Transverse colon (tissue), 4 donors: ENCODE data around the gene CTDNEP1. TPM values are rescaled to one million over a fixed set of nuclear protein-coding genes. Genes with fewer than 3 reads are reported as not detected.
A peak's percentile ranks its signal among the peaks of the same experiment; 100 is the strongest.

Experiments used
- DNase-seq: peaks from one replicate; pipeline ENCODE4 v3.0.0-alpha.2; 2019
- H3K27ac ChIP-seq, 4 donors: fragments of 200-600 bp; sonication (generic); 2 replicates each; pipeline ENCODE4 v1.5.1; 2016 to 2018; ENCODE audit warnings: inconsistent platforms in 4 of 4
- H3K27me3 ChIP-seq: fragments of 200-600 bp; sonication (generic); 2 replicates; pipeline ENCODE4 v1.5.1; 2017; ENCODE audit warnings: inconsistent platforms
- H3K36me3 ChIP-seq, 4 donors: fragments of 200-600 bp; sonication (generic); 2 replicates each; pipeline ENCODE4 v1.5.1; 2017 to 2019; ENCODE audit warnings: inconsistent platforms in 4 of 4
- H3K4me1 ChIP-seq, 4 donors: fragments of 200-600 bp; sonication (generic); 2 replicates each; pipeline ENCODE4 v1.5.1; 2017 to 2020; ENCODE audit warnings: inconsistent platforms in 4 of 4
- H3K4me3 ChIP-seq, 4 donors: fragments of 200-600 bp; sonication (generic); 1 replicate in 1 of 4; 2 replicates in 3 of 4; pipeline versions ENCODE4 v1.5.1 to v1.6.1; 2017 to 2019; ENCODE audit warnings: inconsistent platforms in 4 of 4
- H3K9me3 ChIP-seq, 2 donors: fragments of 200-600 bp; sonication (generic); 2 replicates each; pipeline ENCODE4 v1.5.1; 2017 to 2019; ENCODE audit warnings: inconsistent platforms in 2 of 2
- EP300 ChIP-seq: sonication (generic); formaldehyde crosslinking; IDR thresholded peaks from one replicate; pipeline ENCODE4 v1.6.1; 2017; ENCODE audit warnings: antibody characterized with exemption, low read depth
- POLR2A ChIP-seq: fragments of 450-650 bp; IDR thresholded peaks from one replicate; pipeline ENCODE4 v1.6.1; 2016; ENCODE audit warnings: antibody characterized with exemption, mild to moderate bottlenecking, moderate library complexity
- POLR2AphosphoS5 ChIP-seq, 3 donors: sonication (generic); formaldehyde crosslinking; IDR thresholded peaks; one replicate each; pipeline ENCODE4 v1.6.1; 2016; ENCODE audit warnings: antibody characterized with exemption in 3 of 3
- WGBS, 2 donors: methylation state at CpG; one replicate each; pipeline ENCODE4 v1.1.5; 2018; ENCODE audit warnings: low coverage in 1 of 2; 5-methylcytosine and 5-hydroxymethylcytosine counted together
- in situ Hi-C, 4 donors: fragments of 200-750 bp; cut with MboI; loops; one replicate each; pipeline versions ENCODE4 v1.15.0 to v1.15.1; 2017; ENCODE audit warnings: low sequenced_read_pairs in 3 of 4, low pct_ligation_motif_present in 1 of 4, low pct_unique_long_range_greater_than_20kb in 1 of 4
- intact Hi-C: fragments of 100-400 bp; cut with DNase I; formaldehyde crosslinking; loops from one replicate; pipeline ENCODE4 v1.15.1; 2023; ENCODE audit warnings: low total_unique reads
- total RNA-seq, 4 donors: library from RNA; depleted of rRNA; stranded (reverse); fragments of >200 nt; gene quantifications; one replicate each; pipeline ENCODE4 v1.1.0, GENCODE V29; 2016
- TF ChIP-seq, protein P1 (sequence below), 5 experiments: fragments of 200-600 bp in 3 of 5; fragments of 450-650 bp in 2 of 5; sonication (generic) in 3 of 5; IDR thresholded peaks; 1 replicate in 2 of 5; 2 replicates in 3 of 5; pipeline ENCODE4 v1.5.1; 2016 to 2017; ENCODE audit warnings: antibody characterized with exemption in 5 of 5, inconsistent platforms in 3 of 5, mild to moderate bottlenecking in 2 of 5, moderate library complexity in 1 of 5

The CTDNEP1 gene
- total RNA-seq, 4 donors from 2014 or later = 52.3 to 113 (median 60.4) TPM

DNA sequence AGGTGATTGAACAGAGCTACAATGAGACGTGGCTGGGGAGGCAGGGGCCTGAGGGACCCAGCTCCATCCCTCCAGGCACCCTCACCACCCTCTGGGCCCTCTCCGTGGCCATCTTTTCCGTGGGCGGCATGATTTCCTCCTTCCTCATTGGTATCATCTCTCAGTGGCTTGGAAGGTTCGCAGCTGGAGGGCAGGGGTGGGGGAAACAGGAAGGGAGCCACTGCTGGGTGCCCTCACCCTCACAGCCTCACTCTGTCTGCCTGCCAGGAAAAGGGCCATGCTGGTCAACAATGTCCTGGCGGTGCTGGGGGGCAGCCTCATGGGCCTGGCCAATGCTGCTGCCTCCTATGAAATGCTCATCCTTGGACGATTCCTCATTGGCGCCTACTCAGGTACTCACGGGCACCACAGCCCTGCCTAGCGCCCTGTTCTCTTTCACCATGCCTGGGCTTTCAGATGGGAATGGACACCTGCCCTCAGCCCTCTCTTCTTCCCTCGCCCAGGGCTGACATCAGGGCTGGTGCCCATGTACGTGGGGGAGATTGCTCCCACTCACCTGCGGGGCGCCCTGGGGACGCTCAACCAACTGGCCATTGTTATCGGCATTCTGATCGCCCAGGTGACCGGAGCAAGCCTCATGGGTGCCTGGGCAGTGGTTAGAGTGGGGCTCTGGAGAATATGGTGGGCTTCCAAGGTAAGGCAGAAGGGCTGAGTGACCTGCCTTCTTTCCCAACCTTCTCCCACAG is 32.1 kb upstream of the CTDNEP1 start:
- intact Hi-C loops = no loop called here
- Histone ChIP-seq H3K27ac (peak overlapping the region; percentile 84 to 89 (median 86)), H3K9me3 (no peaks in the 10 kb centered on the region), H3K4me3 (no peak overlapping the region), H3K4me1 (peaks cover 12 to 42% (median 33%) of the 10 kb centered on the region in 4 donors), H3K36me3 (no peaks in the 10 kb centered on the region), H3K27me3 (no peaks in the 10 kb centered on the region)
- in situ Hi-C loops = loop anchor here in 2 of 4 donors (25.0 kb wide), 1 partner anchor 246 kb away; the partner anchor contains the start of genes SLC16A11 (in 2 of the 2) and SLC16A13 (in 2 of the 2)
- WGBS, 2 donors = 81 to 100% methylated on average over 1 to 18 of the region's 18 CpGs
- no peak for TF ChIP-seq EP300
- TF ChIP-seq POLR2AphosphoS5 (IDR thresholded peaks at IDR 0.05) = no peak
- TF ChIP-seq POLR2A = no peak
- TF ChIP-seq, protein P1, sequence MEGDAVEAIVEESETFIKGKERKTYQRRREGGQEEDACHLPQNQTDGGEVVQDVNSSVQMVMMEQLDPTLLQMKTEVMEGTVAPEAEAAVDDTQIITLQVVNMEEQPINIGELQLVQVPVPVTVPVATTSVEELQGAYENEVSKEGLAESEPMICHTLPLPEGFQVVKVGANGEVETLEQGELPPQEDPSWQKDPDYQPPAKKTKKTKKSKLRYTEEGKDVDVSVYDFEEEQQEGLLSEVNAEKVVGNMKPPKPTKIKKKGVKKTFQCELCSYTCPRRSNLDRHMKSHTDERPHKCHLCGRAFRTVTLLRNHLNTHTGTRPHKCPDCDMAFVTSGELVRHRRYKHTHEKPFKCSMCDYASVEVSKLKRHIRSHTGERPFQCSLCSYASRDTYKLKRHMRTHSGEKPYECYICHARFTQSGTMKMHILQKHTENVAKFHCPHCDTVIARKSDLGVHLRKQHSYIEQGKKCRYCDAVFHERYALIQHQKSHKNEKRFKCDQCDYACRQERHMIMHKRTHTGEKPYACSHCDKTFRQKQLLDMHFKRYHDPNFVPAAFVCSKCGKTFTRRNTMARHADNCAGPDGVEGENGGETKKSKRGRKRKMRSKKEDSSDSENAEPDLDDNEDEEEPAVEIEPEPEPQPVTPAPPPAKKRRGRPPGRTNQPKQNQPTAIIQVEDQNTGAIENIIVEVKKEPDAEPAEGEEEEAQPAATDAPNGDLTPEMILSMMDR (IDR thresholded peaks at IDR 0.05) = no peak
- DNase-seq = no peak

DNA sequence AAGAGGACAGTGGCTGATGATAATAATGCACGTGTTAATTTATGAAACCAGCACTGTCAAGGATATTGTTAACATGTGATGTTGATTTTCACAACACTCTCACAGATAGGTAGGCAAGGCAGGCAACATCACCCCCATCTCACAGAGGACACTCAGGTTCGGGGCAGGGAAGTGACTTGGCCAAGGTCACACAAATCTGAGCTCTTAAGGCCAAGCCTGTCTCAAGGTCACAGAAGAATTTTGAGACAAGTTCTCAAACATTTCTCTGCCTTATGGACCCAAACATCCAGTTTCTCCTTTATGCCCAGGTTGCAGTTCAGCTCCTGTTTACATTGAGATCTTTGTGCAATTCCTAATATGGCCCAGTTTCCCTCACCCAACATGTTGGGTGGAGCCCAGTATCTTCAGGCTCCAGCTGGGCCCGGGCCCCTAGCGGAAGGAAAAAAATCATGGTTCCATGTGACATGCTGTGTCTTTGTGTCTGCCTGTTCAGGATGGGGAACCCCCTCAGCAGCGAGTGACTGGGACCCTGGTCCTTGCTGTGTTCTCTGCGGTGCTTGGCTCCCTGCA is 31.3 kb upstream of the CTDNEP1 start:
- WGBS, 2 donors = 20 to 52% methylated on average over 1 to 6 of the region's 6 CpGs
- Histone ChIP-seq H3K4me3 (peak overlapping the region in 3 of 4 donors; percentile 43 to 71 (median 54)), H3K27me3 (no peaks in the 10 kb centered on the region), H3K36me3 (no peaks in the 10 kb centered on the region), H3K27ac (peak overlapping the region; percentile 84 to 89 (median 86)), H3K4me1 (peaks cover 12 to 42% (median 33%) of the 10 kb centered on the region in 4 donors), H3K9me3 (no peaks in the 10 kb centered on the region)
- intact Hi-C loops = no loop called here
- in situ Hi-C loops = loop anchor here in 2 of 4 donors (25.0 kb wide), 1 partner anchor 246 kb away; the partner anchor contains the start of genes SLC16A11 (in 2 of the 2) and SLC16A13 (in 2 of the 2)
- DNase-seq = no peak
- TF ChIP-seq, protein P1 (IDR thresholded peaks at IDR 0.05) = peak in 3 of 5 experiments; percentile 7 to 48 (median 33)
- TF ChIP-seq POLR2AphosphoS5 (IDR thresholded peaks at IDR 0.05) = no peak
- TF ChIP-seq POLR2A = no peak

DNA sequence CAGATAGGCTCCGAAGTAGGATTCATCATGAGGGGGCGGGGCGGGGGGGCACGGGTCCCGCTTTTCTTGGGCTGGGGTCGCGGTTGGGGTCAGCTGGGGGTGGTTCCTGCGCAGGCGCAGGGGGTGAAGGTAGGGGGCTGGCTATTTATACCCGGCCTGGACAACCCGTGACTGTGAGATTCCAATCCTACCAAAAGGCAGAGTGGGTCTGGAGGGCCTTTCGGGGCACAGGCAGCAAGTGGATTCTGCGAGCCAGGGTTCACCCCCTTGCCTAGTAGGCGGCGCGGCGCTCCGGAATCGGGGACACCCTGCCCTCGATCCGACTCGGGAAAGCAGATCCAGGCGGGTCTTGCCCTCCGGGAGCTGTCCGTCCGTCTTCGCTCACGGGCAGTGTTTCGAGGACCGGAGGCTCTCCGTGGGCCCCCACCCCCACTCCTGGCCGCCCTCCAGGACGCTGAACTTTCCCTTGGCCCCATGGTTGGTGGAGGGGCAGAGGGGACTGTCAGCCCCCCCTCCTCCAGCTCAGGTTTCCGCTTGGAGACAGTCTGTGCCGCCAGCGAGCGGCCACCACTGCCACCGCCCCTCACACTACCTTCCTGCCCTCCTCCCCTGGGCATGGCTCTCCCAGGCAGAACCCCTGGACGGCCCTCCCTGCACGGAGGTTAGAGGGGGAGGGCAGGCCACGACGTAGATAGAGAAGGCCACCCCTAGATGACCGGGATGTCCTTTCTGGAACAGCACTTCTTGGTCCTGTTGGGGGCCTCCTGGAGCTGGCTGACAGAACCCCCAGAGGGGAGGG is 30.6 kb upstream of the CTDNEP1 start:
- H3K4me3 ChIP-seq = peak overlapping the region; percentile 41 to 71 (median 48)
- no peak for DNase-seq
- no peaks in the 10 kb centered on the region for H3K9me3 ChIP-seq
- in situ Hi-C loops (loop anchor here in 2 of 4 donors (25.0 kb wide), 1 partner anchor 245 kb away; the partner anchor contains the start of genes SLC16A11 (in 2 of the 2) and SLC16A13 (in 2 of the 2)), intact Hi-C loops (loop anchor here (2.0 kb wide), 1 partner anchor 15 kb away; no protein-coding TSS in a partner anchor)
- H3K27ac ChIP-seq = peak overlapping the region; percentile 84 to 89 (median 86)
- no peaks in the 10 kb centered on the region for H3K27me3 ChIP-seq
- TF ChIP-seq POLR2AphosphoS5 (IDR thresholded peaks at IDR 0.05) (peak in 2 of 3 donors; percentile 9 to 21), EP300 (no peak), POLR2A (no peak)
- TF ChIP-seq, protein P1 (IDR thresholded peaks at IDR 0.05) = no peak
- H3K4me1 ChIP-seq = peaks cover 12 to 42% (median 33%) of the 10 kb centered on the region in 4 donors
- WGBS, 2 donors = 9% methylated on average over 43 of the region's 43 CpGs; no CpG with 5 or more reads in 1 of the 2 donors
- H3K36me3 ChIP-seq = no peaks in the 10 kb centered on the region
